ENCODE data around the gene CAST.

Gene CAST

DNA sequence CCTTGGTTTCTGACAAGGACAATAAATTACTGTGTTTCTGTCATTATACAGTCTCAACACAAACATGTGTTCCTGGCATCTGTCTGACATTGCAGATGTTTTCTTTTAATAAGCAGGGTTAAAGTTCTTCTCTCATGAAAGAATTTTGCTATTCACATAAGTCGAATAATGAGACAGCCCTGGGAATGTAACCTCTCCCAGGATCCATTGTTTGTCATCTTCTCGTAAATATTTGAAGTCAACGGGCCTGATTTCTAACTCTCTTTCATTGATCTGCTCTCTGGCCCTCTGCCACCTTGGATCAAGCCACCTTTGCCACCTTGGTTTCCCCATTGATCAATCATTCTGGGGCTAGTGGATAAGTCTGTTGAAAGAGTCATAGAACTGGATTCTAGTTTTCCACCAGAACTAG is 12.9 kb upstream of the CAST start:
- POLR2A ChIA-PET (ENCODE audit: low non-redundant PET) = no interaction called here
- CTCF ChIA-PET = no interaction called here
- TF ChIP-seq, protein P1, sequence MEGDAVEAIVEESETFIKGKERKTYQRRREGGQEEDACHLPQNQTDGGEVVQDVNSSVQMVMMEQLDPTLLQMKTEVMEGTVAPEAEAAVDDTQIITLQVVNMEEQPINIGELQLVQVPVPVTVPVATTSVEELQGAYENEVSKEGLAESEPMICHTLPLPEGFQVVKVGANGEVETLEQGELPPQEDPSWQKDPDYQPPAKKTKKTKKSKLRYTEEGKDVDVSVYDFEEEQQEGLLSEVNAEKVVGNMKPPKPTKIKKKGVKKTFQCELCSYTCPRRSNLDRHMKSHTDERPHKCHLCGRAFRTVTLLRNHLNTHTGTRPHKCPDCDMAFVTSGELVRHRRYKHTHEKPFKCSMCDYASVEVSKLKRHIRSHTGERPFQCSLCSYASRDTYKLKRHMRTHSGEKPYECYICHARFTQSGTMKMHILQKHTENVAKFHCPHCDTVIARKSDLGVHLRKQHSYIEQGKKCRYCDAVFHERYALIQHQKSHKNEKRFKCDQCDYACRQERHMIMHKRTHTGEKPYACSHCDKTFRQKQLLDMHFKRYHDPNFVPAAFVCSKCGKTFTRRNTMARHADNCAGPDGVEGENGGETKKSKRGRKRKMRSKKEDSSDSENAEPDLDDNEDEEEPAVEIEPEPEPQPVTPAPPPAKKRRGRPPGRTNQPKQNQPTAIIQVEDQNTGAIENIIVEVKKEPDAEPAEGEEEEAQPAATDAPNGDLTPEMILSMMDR (conservative IDR thresholded peaks at IDR 0.05; ENCODE audit: low read depth) = no peak
- no peak for DNase-seq (ENCODE audit: low spot score)
- H3K27ac ChIP-seq = no peak overlapping the region

DNA sequence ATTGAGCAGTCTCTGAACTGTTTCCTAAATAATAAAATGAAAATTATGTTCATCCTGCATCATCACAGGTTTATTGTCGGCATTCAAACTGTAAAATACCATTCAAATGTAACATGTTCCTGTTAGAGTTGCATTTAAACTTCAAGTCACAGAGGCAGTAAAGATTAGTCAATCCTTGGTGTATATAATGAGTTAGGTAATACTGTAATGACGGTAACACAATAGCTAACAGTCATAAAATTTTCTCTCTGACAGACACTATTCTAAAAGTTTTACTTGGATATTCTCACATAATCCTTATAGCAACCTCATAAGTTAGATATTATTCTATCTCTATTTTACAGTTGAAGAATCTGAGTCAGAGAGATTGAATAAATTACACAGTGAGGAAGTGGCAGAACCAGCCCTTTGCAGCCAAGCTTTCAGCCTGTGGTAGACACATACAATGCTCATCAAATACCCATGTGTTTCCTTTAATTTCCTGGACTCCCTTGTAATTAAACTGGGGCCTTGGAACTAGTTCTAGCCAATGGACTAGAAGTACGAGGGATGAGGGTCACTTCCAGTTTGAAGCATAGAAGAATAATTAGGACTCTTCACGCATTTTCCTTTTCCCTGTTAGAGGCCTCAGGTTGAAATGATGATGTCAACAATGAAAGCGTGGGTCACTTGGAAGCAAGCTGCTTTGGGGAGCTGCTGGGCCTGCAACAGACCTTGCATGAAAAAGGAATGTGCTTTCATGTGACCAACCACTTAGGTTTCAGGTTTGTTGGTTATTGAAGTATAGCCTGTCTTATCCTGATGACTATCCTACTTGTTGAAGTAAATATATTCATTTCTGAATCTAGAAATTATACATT is 12.3 kb upstream of the CAST start:
- POLR2A ChIA-PET (ENCODE audit: low non-redundant PET) = no interaction called here
- CTCF ChIA-PET = no interaction called here

DNA sequence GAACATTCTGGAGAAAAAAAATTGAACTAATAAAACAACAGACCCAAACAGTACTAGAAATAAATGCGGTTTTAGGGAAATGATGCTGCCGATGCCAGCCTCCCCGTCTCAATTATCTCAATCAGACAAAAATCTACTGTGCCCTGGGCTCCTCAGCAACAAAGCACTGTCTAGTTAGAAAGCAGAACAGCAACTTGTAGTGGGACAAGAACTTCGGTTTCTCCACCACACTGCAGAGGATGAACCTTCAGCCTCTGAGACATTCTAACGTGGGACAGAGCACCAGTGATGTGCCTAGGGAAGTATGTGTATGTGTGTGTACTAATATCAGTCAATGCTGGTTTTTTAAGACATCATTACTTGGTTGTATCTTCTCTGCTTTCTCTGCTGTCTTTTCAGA is 11.1 kb upstream of the CAST start:
- ChIA-PET CTCF (interaction anchor here (1.0 kb wide), 1 partner anchor 9 kb away, joined by 3 read pairs; no protein-coding TSS in a partner anchor), POLR2A (ENCODE audit: low non-redundant PET) (no interaction called here)
- H3K27ac ChIP-seq = no peak overlapping the region
- no peak for DNase-seq (ENCODE audit: low spot score)
- TF ChIP-seq, protein P1 (conservative IDR thresholded peaks at IDR 0.05; ENCODE audit: low read depth) = no peak

More for the DNA sequence above, 12.3 kb upstream of the CAST start:
- no peak for DNase-seq (ENCODE audit: low spot score)
- TF ChIP-seq, protein P1 (conservative IDR thresholded peaks at IDR 0.05; ENCODE audit: low read depth) = no peak
- H3K27ac ChIP-seq = no peak overlapping the region

DNA sequence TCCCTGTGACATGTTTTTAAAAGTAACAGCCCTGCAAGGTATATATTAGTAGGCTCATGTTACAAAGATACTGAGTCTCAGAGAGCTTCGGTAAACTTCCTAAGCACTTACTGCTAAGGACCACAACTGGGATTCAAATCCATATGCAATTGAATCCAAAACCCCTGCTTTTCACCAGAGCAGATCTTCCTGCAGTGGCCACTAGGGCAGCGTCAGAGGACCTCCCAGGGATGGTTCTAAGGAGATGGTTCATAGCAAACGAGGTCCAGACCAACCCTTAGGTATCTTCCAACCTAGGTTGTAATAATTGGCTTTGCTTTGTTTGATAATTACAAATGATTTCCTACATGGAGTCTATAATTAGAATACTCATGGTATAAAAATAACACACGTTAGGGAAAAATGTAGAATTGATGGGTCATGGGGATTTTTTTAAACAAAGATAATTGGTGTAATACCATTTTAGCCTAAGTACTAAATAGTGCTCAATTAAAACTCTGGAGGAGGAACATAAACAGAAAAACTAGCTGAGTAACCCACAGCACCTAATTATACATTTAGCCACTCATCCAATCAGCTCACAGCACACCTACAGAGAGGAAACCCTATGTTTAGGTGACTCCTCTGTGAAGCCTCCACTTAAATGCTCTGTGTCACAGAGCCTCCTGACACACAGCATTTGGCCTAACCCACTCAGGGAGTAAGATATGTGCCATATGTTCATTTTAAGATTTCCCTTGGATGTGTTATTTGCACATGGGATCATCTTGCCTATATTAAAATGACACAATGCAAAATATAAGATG is 10.0 kb upstream of the CAST start:
- peak overlapping the region; percentile 52; the same call in 1 of the 2 replicates for H3K27ac ChIP-seq
- ChIA-PET CTCF (interaction anchor here (0.5 to 1.0 kb wide), 3 partner anchors 8 to 1995 kb away, joined by 3 read pairs; no protein-coding TSS in a partner anchor), POLR2A (ENCODE audit: low non-redundant PET) (no interaction called here)
- no peak for DNase-seq (ENCODE audit: low spot score)
- TF ChIP-seq, protein P1 (conservative IDR thresholded peaks at IDR 0.05; ENCODE audit: low read depth) = no peak

DNA sequence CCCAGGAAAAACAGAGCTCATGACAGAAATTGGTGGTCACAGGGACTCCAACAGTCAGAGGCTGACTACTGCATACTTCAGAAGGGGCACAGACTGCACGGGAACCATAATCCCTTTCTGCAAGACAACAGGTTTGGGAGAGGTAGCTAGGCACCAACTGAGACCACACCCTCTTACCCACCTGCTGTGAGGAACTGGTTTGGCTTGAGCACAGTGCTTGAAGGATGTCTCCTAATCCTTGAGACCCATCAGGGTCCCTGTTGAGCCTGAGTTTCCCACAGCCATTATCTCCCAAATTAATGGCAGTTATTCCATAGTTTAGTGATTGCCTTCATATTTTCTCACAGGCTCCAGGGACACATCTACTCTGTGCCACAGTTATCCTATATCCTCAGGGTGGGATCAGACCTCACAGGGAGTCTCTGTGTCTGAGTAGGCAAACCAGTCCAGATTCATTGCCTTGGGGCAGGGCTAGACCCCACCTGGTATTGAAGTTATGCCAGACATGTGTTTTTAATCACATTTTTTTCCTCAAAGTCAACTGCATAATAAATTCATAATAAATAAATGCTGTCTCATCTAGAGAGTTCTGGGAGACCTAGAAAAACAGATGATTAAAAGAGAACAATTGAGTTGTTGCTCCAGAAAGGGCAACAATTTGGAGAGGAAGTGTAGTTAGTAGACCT is 9.3 kb upstream of the CAST start:
- TF ChIP-seq, protein P1 (conservative IDR thresholded peaks at IDR 0.05; ENCODE audit: low read depth) = no peak
- ChIA-PET CTCF (interaction anchor here (0.7 to 2.3 kb wide), 3 partner anchors 9 to 1994 kb away, joined by 3 to 9 read pairs (median 3); no protein-coding TSS in a partner anchor), POLR2A (ENCODE audit: low non-redundant PET) (no interaction called here)
- DNase-seq (ENCODE audit: low spot score) = peak; percentile 58
- peak overlapping the region; percentile 52 for H3K27ac ChIP-seq

DNA sequence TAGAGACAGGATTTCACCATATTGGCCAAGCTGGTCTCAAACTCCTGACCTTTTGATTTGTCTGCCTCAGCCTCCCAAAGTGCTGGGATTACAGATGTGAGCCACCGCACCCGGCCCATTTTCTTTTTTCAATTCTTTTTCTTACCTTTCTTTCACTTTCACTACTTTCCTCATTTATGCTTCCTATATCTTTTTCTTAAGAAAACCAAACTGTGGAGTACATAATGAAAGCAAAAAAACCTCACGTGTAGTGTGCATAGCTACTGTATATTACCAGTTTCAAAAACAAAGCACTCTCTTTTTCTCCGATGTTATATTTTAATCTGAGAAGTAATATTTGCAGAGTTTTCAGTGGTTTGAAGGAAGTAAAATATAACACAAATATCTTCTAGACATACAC is 8.0 kb upstream of the CAST start:
- DNase-seq (ENCODE audit: low spot score) = no peak
- POLR2A ChIA-PET (ENCODE audit: low non-redundant PET) = no interaction called here
- TF ChIP-seq, protein P1 (conservative IDR thresholded peaks at IDR 0.05; ENCODE audit: low read depth) = no peak
- H3K27ac ChIP-seq = no peak overlapping the region
- CTCF ChIA-PET = interaction anchor here (2.3 kb wide), 1 partner anchor 18 kb away, joined by 9 read pairs; no protein-coding TSS in a partner anchor

All from RWPE1 (cell line).